HCT116 (cell line): ENCODE results near the gene NDUFA7. TPM values are rescaled to one million over a fixed set of nuclear protein-coding genes. Genes with fewer than 3 reads are reported as not detected.
A peak's percentile ranks its signal among the peaks of the same experiment; 100 is the strongest.

Experiments used
- ATAC-seq: fragments of 200-7000 bp; cut with Tn5 transposase; 2 replicates; pipeline ENCODE4 v1.9.1; 2020; ENCODE audit warnings: mild to moderate bottlenecking, moderate library complexity
- BruUV-seq: library from RNA; stranded (reverse); fragments of 400-500 nt; replicated peaks from 2 replicates; lab custom pipeline; 2021; lab: Mats Ljungman, UMichigan
- CTCF ChIA-PET: fragments of 300-600 bp; sonication (Branson Sonifier 250); formaldehyde crosslinking; loops from one replicate; lab custom pipeline; 2021; ENCODE audit warnings: antibody characterized with exemption; lab: Charles Lee
- POLR2A ChIA-PET: fragments of 300-600, 350-600 bp; sonication (Branson Sonifier 250); formaldehyde crosslinking; loops from one replicate; lab custom pipeline; 2021; ENCODE audit warnings: antibody characterized with exemption; lab: Charles Lee
- RAD21 ChIA-PET, 2 experiments: fragments of 300-600 bp; sonication (Branson Sonifier 250); formaldehyde crosslinking; loops; one replicate each; lab custom pipeline; 2023; ENCODE audit warnings: low total read pairs in 2 of 2; ENCODE audit not compliant: uncharacterized antibody in 2 of 2, unreplicated experiment in 2 of 2, low non-redundant PET in 1 of 2; lab: Charles Lee
- DNase-seq: peaks from one replicate; pipeline ENCODE4 v3.0.0-alpha.2; 2010; ENCODE audit warnings: low read depth, low spot score
- H2AFZ ChIP-seq: fragments of 200-600 bp; shearing (Covaris generic), sonication (generic); 2 replicates; pipeline ENCODE4 v1.6.1; 2017; ENCODE audit warnings: low read depth, mixed run types, mixed read lengths, antibody characterized with exemption, low read length; ENCODE audit not compliant: poor library complexity, severe bottlenecking
- H3K27ac ChIP-seq: 2 replicates; pipeline ENCODE4 v1.5.1; 2012; ENCODE audit warnings: low read depth, low read length
- H3K27me3 ChIP-seq: fragments of 200-600 bp; sonication (generic); 2 replicates; pipeline ENCODE4 v1.6.1; 2016; ENCODE audit warnings: mixed run types, low read length, mixed read lengths; ENCODE audit not compliant: insufficient read depth
- H3K36me3 ChIP-seq, 2 experiments: fragments of 200-500 bp in 1 of 2; fragments of 200-600 bp in 1 of 2; sonication (Bioruptor generic) in 1 of 2; sonication (generic) in 1 of 2; 2 replicates each; pipeline versions ENCODE4 v1.5.1 to v1.6.1; 2014 to 2016; ENCODE audit warnings: low read length in 2 of 2, inconsistent platforms in 1 of 2, mixed read lengths in 1 of 2, mixed run types in 1 of 2; ENCODE audit not compliant: insufficient read depth in 2 of 2, control insufficient read depth in 1 of 2
- H3K4me1 ChIP-seq, 2 experiments: fragments of 200-600 bp in 1 of 2; sonication (generic) in 1 of 2; 2 replicates each; pipeline versions ENCODE4 v1.5.1 to v1.6.1; 2012 to 2017; ENCODE audit warnings: low read length in 2 of 2, inconsistent platforms in 1 of 2, mild to moderate bottlenecking in 1 of 2, mixed read lengths in 1 of 2, mixed run types in 1 of 2, moderate library complexity in 1 of 2; ENCODE audit not compliant: insufficient read depth in 2 of 2, control insufficient read depth in 1 of 2
- H3K4me2 ChIP-seq: fragments of 200-600 bp; sonication (generic); 2 replicates; pipeline ENCODE4 v1.6.1; 2017; ENCODE audit warnings: mixed run types, low read length, mixed read lengths
- H3K4me3 ChIP-seq, 2 experiments: fragments of 200-600 bp in 1 of 2; sonication (generic) in 1 of 2; replicated peaks in 1 of 2; 2 replicates each; pipeline ENCODE4 v1.5.1; 2011 to 2016; ENCODE audit warnings: low read length in 2 of 2, control low read depth in 1 of 2, low read depth in 1 of 2, mild to moderate bottlenecking in 1 of 2, mixed read lengths in 1 of 2, mixed run types in 1 of 2
- H3K79me2 ChIP-seq: fragments of 200-600 bp; sonication (generic); 2 replicates; pipeline ENCODE4 v1.6.1; 2017; ENCODE audit warnings: mild to moderate bottlenecking, mixed run types, low read length, moderate library complexity, mixed read lengths; ENCODE audit not compliant: insufficient read depth
- H3K9ac ChIP-seq: fragments of 200-600 bp; sonication (generic); 2 replicates; pipeline ENCODE4 v1.6.1; 2016; ENCODE audit warnings: low read length, mixed read lengths
- H3K9me2 ChIP-seq: fragments of 200-600 bp; sonication (generic), shearing (Covaris generic); 2 replicates; pipeline ENCODE4 v1.6.1; 2017; ENCODE audit warnings: mixed run types, mild to moderate bottlenecking, moderate library complexity; ENCODE audit not compliant: insufficient read depth
- H3K9me3 ChIP-seq, 2 experiments: fragments of 200-500 bp in 1 of 2; fragments of 200-600 bp in 1 of 2; sonication (Bioruptor generic) in 1 of 2; sonication (generic) in 1 of 2; 2 replicates each; pipeline ENCODE4 v1.6.1; 2014 to 2017; ENCODE audit warnings: low read length in 2 of 2, mixed read lengths in 2 of 2, inconsistent platforms in 1 of 2, low read depth in 1 of 2, mild to moderate bottlenecking in 1 of 2, mixed run types in 1 of 2, moderate library complexity in 1 of 2; ENCODE audit not compliant: control insufficient read depth in 1 of 2, insufficient read depth in 1 of 2
- H4K20me1 ChIP-seq: fragments of 200-600 bp; sonication (generic), shearing (Covaris generic); 2 replicates; pipeline ENCODE4 v1.6.1; 2017; ENCODE audit warnings: mixed run types, mild to moderate bottlenecking, moderate library complexity; ENCODE audit not compliant: insufficient read depth
- CEBPB ChIP-seq: IDR thresholded peaks from 2 replicates; pipeline ENCODE4 v1.6.1; 2012; ENCODE audit warnings: low read depth
- EGR1 ChIP-seq: IDR thresholded peaks from 2 replicates; pipeline ENCODE4 v1.6.1; 2012; ENCODE audit warnings: low read depth
- ELF1 ChIP-seq: IDR thresholded peaks from 2 replicates; pipeline ENCODE4 v1.6.1; 2012; ENCODE audit warnings: low read depth, borderline replicate concordance
- FOSL1 ChIP-seq: IDR thresholded peaks from 2 replicates; pipeline ENCODE4 v1.6.1; 2012; ENCODE audit warnings: low read depth
- JUND ChIP-seq: IDR thresholded peaks from 2 replicates; pipeline ENCODE4 v1.6.1; 2012
- MAX ChIP-seq: IDR thresholded peaks from 2 replicates; pipeline ENCODE4 v1.6.1; 2012
- POLR2AphosphoS5 ChIP-seq: IDR thresholded peaks from 2 replicates; pipeline ENCODE4 v1.6.1; 2011; ENCODE audit warnings: mild to moderate bottlenecking, low read depth, low read length, moderate library complexity
- REST ChIP-seq: IDR thresholded peaks from 2 replicates; pipeline ENCODE4 v1.6.1; 2012; ENCODE audit warnings: low read depth
- SIN3A ChIP-seq: IDR thresholded peaks from 2 replicates; pipeline ENCODE4 v1.6.1; 2012; ENCODE audit warnings: low read depth
- SP1 ChIP-seq: IDR thresholded peaks from 2 replicates; pipeline ENCODE4 v1.6.1; 2012; ENCODE audit warnings: low read depth
- SRF ChIP-seq: IDR thresholded peaks from 2 replicates; pipeline ENCODE4 v1.6.1; 2012; ENCODE audit warnings: low read depth
- YY1 ChIP-seq: IDR thresholded peaks from 2 replicates; pipeline ENCODE4 v1.6.1; 2011; ENCODE audit warnings: low read length, low read depth, moderate library complexity, mild to moderate bottlenecking; ENCODE audit not compliant: insufficient replicate concordance; ENCODE audit errors: extremely low read depth
- ZFX ChIP-seq: fragments of 450-650 bp; IDR thresholded peaks from 2 replicates; pipeline ENCODE4 v1.6.1; 2017
- intact Hi-C: fragments of 100-400 bp; cut with micrococcal nuclease; formaldehyde crosslinking; loops from 2 replicates; pipeline ENCODE4 v1.10.0; 2022
- total RNA-seq: library from RNA; stranded (reverse); gene quantifications from one replicate; pipeline ENCODE4 v1.2.1, GENCODE V29; 2021; ENCODE audit not compliant: unreplicated experiment

NDUFA7 gene
- total RNA-seq, 1 experiment from 2014 or later = 86.9 TPM

GRCh38 chr19:8333767-8334457 lies 12.7 kb upstream of the NDUFA7 start:
- Histone ChIP-seq H3K4me3 (peak overlapping the region; percentile 71 to 82), H3K9me3 (no peaks in the 10 kb centered on the region), H3K79me2 (peaks cover 15% of the 10 kb centered on the region), H3K4me1 (peaks cover 18 to 31% of the 10 kb centered on the region in 2 experiments), H3K27me3 (no peaks in the 10 kb centered on the region), H3K9ac (peak overlapping the region; percentile 90), H3K9me2 (no peaks in the 10 kb centered on the region), H2AFZ (no peak overlapping the region), H3K4me2 (peak overlapping the region; percentile 97), H3K27ac (peak overlapping the region; percentile 100), H3K36me3 (no peaks in the 10 kb centered on the region), H4K20me1 (no peaks in the 10 kb centered on the region)
- ChIA-PET CTCF (interaction anchor here (1.7 to 3.5 kb wide), 2 partner anchors 14 to 245 kb away, joined by 9 to 21 read pairs; no protein-coding TSS in a partner anchor), RAD21 (no interaction called here), POLR2A (interaction anchor here (0.6 to 4.5 kb wide), 6 partner anchors 8 to 180 kb away, joined by 3 to 37 read pairs (median 4); partner anchors contain the start of genes KANK3, NDUFA7, RPS28 and ZNF414)
- BruUV-seq = TSS peak; percentile 35
- TF ChIP-seq ZFX = no peak
- no peak for TF ChIP-seq SP1
- no peak for TF ChIP-seq CEBPB
- TF ChIP-seq FOSL1 = no peak
- ATAC-seq (no peak), DNase-seq (no peak)
- intact Hi-C loops = loop anchor here (10.0 kb wide), 1 partner anchor 179 kb away; no protein-coding TSS in a partner anchor

- RAD21 ChIA-PET = no interaction called here
- H3K36me3 ChIP-seq = no peaks in the 10 kb centered on the region
- no peak for ATAC-seq
- no TSS peak for BruUV-seq
- intact Hi-C loops = loop anchor here (10.0 kb wide), 1 partner anchor 178 kb away; no protein-coding TSS in a partner anchor
- no peak for TF ChIP-seq JUND
- no peak for TF ChIP-seq EGR1
- no peak for TF ChIP-seq ELF1
- TF ChIP-seq FOSL1 = no peak
- no peak for TF ChIP-seq REST
- TF ChIP-seq ZFX = no peak
- TF ChIP-seq SRF = no peak
- TF ChIP-seq YY1 = no peak
- no peak for TF ChIP-seq SIN3A
- no peak for TF ChIP-seq MAX
- no peak for TF ChIP-seq POLR2AphosphoS5
- no peak for TF ChIP-seq CEBPB
- TF ChIP-seq, all 23 proteins: peak for 0
- Histone ChIP-seq H3K27ac (peak overlapping the region; percentile 100; the same call in 1 of the 2 replicates), H3K4me3 (no peak overlapping the region; a peak in 1 of 4 replicates), H3K9me3 (no peaks in the 10 kb centered on the region), H3K9me2 (no peaks in the 10 kb centered on the region), H3K4me2 (peak overlapping the region; percentile 97; the same call in 1 of the 2 replicates), H3K9ac (peak overlapping the region; percentile 90; the same call in 1 of the 2 replicates), H2AFZ (no peak overlapping the region), H4K20me1 (no peaks in the 10 kb centered on the region), H3K4me1 (peaks cover 17 to 31% of the 10 kb centered on the region in 2 experiments), H3K79me2 (peaks cover 15% of the 10 kb centered on the region), H3K27me3 (no peaks in the 10 kb centered on the region)
- no peak for DNase-seq
- POLR2A ChIA-PET = interaction anchor here (4.5 kb wide), 1 partner anchor 11 kb away, joined by 37 read pairs; the partner anchor contains the start of genes NDUFA7 and RPS28
- CTCF ChIA-PET = no interaction called here
These were observed 12.0 kb upstream of the NDUFA7 start for GRCh38 chr19:8332976-8333766.
